IPS DF 6.9 (cell line): ENCODE results near the gene SEMA6B.

Experiments
- DNase-seq: peaks from one replicate; pipeline ENCODE4 v3.0.0-alpha.2; 2013; ENCODE audit warnings: low read depth, low spot score
- H3K27ac ChIP-seq: one replicate; pipeline ENCODE4 v1.5.1; 2013; ENCODE audit warnings: low read length, control low read depth
- H3K27me3 ChIP-seq: 2 replicates; pipeline ENCODE4 v1.6.1; 2013; ENCODE audit warnings: mild to moderate bottlenecking, low read length; ENCODE audit not compliant: control insufficient read depth, insufficient read depth
- H3K36me3 ChIP-seq: 2 replicates; pipeline ENCODE4 v1.6.1; 2013; ENCODE audit warnings: low read length; ENCODE audit not compliant: control insufficient read depth, insufficient read depth
- H3K4me1 ChIP-seq: 2 replicates; pipeline ENCODE4 v1.6.1; 2013; ENCODE audit warnings: low read length; ENCODE audit not compliant: control insufficient read depth, insufficient read depth
- H3K4me3 ChIP-seq: 2 replicates; pipeline ENCODE4 v1.5.1; 2013; ENCODE audit warnings: mild to moderate bottlenecking, low read length
- H3K9me3 ChIP-seq: 2 replicates; pipeline ENCODE4 v1.6.1; 2013; ENCODE audit warnings: low read length, inconsistent platforms; ENCODE audit not compliant: control insufficient read depth, insufficient read depth
- WGBS: extraction: QIAGEN DNeasy Blood & Tissue Kit; methylation state at CpG from one replicate; pipeline ENCODE4 v1.1.7; 2013; ENCODE audit warnings: mixed read lengths, missing lambda C conversion rate; ENCODE audit not compliant: insufficient read length, insufficient coverage; 5-methylcytosine and 5-hydroxymethylcytosine counted together

The SEMA6B gene

DNA sequence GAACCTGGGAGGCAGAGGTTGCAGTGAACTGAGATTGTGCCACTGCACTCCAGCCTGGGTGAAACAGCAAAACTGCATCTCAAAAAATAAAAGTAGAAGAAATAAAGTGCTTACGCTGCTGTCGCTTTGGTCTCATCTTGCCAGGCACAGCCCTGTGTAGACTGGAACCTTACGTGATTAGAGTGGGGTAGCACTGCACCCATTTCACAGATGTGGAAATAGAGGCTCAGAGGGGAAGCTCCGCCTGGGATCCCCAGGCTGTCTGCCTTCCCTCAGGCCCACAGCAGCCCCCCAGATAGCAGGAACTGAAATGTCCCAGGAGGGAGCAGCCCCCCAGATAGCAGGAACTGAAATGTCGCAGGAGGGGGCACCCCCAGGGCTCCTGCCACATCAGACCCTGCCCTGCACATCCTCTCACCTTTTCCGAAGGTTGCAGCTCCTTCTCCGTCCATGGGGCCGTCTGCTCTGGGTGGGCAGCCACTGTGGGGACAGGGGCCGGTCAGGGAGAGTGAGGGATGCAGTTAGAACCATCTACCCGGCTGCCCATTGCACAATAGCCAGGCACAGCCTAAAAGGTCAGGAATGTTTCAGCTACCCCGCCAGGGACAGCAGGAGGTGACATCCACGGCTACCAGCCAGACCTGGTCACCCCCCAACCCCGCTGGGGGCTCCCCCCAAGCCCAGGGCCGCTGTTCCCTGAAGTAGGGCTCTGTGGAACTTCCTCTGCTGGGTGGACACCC lies 43.1 kb downstream of the SEMA6B start:
- Histone ChIP-seq H3K27me3 (peaks cover 6% of the 10 kb centered on the region; the same call in 1 of the 2 replicates), H3K4me3 (no peak overlapping the region), H3K27ac (no peak overlapping the region), H3K36me3 (no peaks in the 10 kb centered on the region), H3K4me1 (peaks cover 1% of the 10 kb centered on the region; the same call in 1 of the 2 replicates), H3K9me3 (no peaks in the 10 kb centered on the region)
- no peak for DNase-seq
- WGBS = no CpG with 5 or more reads among the region's 14 CpGs

DNA sequence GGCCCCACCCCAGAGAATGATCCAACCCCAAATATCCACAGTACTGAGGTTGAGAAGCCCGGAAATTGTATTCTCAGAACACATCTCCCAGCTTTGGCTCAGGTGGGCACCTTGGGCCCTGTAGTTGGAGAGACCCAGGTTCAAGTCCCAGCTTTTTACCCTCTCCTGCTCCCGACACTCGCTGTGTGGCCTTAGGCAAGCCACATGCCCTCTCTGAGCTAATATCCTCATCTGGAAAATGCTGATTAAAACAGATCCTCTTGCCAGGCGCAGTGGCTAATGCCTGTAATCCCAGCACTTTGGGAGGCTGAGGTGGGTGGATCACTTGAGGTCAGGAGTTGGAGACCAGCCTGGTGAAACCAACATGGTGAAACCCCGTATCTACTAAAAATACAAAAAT lies 43.8 kb downstream of the SEMA6B start:
- no peaks in the 10 kb centered on the region for H3K36me3 ChIP-seq
- H3K9me3 ChIP-seq = no peaks in the 10 kb centered on the region
- H3K4me1 ChIP-seq = peaks cover 1% of the 10 kb centered on the region; the same call in 1 of the 2 replicates
- peaks cover 9% of the 10 kb centered on the region; the same call in 1 of the 2 replicates for H3K27me3 ChIP-seq
- no peak for DNase-seq
- no peak overlapping the region for H3K4me3 ChIP-seq
- no peak overlapping the region for H3K27ac ChIP-seq
- no CpG with 5 or more reads among the region's 5 CpGs for WGBS

DNA sequence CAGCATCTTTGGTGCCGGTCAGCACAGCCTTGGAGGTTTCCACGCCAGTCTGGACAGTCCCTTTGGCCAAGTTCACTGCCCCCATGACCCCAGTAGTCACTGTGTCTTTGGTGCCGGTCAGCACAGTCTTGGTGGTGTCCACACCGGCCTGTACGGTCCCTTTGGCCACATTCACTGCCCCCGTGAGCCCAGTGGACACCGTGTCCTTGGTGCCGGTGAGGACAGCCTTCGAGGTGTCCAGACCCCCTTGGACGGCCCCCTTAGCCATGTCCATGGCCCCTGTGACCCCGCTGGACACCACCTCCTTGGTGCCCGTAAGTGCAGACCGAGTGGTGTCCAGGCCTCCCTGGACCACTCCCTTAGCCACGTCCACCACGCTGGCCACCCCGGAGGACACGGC lies 46.2 kb downstream of the SEMA6B start:
- WGBS = no CpG with 5 or more reads among the region's 17 CpGs
- H3K4me3 ChIP-seq = no peak overlapping the region
- no peaks in the 10 kb centered on the region for H3K9me3 ChIP-seq
- no peak overlapping the region for H3K27ac ChIP-seq
- no peaks in the 10 kb centered on the region for H3K36me3 ChIP-seq
- no peak for DNase-seq
- peaks cover 1% of the 10 kb centered on the region; the same call in 1 of the 2 replicates for H3K4me1 ChIP-seq
- peaks cover 9% of the 10 kb centered on the region; the same call in 1 of the 2 replicates for H3K27me3 ChIP-seq

DNA sequence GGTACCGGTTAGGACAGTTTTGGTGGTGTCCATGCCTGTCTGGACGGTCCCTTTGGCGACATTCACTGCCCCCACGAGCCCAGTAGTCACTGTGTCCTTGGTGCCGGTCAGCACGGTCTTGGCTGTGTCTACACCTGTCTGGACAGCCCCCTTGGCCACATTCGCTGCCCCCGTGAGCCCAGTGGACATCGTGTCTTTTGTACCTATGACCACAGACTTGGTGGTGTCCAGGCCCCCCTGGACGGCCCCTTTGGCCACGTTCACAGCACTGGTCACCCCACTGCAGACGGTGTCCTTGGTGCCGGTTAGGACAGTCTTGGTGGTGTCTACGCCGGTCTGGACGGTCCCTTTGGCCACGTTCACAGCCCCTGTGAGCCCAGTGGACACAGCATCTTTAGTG lies 47.4 kb downstream of the SEMA6B start:
- H3K4me3 ChIP-seq = no peak overlapping the region
- no CpG with 5 or more reads among the region's 17 CpGs for WGBS
- no peak overlapping the region for H3K27ac ChIP-seq
- peaks cover 1% of the 10 kb centered on the region; the same call in 1 of the 2 replicates for H3K4me1 ChIP-seq
- no peak for DNase-seq
- no peaks in the 10 kb centered on the region for H3K9me3 ChIP-seq
- H3K27me3 ChIP-seq = peaks cover 9% of the 10 kb centered on the region; the same call in 1 of the 2 replicates
- H3K36me3 ChIP-seq = no peaks in the 10 kb centered on the region

DNA sequence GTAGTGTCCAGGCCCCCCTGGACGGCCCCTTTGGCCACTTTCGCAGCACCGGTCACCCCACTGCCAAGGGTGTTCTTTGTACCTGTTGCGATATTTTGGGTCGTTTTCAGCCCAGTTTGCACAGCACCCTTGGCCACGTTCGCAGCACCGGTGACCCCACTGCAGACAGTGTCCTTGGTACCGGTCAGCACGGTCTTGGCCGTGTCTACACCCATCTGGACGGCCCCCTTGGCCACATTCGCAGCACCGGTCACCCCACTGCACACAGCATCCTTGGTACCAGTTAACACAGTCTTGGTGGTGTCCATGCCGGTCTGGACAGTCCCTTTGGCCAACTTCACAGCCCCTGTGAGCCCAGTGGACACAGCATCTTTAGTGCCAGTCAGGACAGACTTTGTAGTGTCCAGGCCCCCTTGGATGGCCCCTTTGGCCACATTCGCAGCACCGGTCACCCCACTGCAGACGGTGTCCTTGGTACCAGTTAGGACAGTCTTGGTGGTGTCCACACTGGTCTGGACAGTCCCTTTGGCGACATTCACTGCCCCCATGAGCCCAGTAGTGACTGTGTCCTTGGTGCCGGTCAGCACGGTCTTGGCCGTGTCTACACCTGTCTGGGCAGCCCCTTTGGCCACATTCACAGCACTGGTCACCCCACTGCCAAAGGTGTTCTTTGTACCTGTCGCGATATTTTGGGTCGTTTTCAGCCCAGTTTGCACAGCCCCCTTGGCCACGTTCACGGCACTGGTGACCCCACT lies 48.0 kb downstream of the SEMA6B start:
- Histone ChIP-seq H3K4me1 (no peaks in the 10 kb centered on the region), H3K4me3 (no peak overlapping the region), H3K36me3 (no peaks in the 10 kb centered on the region), H3K27ac (no peak overlapping the region), H3K9me3 (no peaks in the 10 kb centered on the region), H3K27me3 (peaks cover 9% of the 10 kb centered on the region; the same call in 1 of the 2 replicates)
- DNase-seq = no peak
- no CpG with 5 or more reads among the region's 27 CpGs for WGBS

DNA sequence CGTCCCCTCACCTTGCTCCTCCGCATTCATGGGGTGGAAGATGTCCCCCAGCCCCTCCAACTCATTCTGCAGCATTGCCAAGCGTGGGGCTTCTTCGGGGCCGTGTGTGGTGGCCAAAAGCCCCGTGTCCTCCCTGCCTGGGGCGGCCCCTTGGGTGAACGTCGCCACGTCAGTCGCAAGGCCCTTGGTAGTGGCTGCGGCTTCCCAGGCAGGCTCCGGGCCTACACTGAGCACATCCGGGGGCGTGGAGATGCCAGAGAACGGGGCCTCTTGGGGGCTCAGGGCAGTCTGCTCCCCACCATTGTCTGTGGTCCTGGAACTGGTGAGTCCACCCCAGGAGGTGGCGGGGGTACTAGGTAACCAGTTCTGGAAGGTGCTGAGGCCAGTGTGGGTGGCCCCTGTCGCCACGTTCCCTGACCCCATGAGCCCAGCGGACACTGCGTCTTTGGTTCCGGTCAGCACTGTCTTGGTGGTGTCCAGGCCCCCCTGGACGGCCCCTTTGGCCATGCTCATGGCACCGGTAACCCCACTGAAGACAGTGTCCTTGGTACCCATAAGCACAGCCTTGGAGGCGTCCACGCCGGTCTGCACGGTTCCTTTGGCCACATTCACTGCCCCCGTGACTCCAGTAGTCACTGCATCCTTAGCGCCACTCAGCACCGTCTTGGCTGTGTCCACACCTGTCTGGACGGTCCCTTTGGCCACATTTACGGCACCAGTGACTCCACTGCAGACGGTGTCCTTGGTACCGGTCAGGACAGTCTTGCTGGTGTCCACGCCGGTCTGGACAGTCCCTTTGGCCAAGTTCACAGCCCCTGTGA lies 48.8 kb downstream of the SEMA6B start:
- no peak overlapping the region for H3K4me3 ChIP-seq
- no peaks in the 10 kb centered on the region for H3K36me3 ChIP-seq
- peaks cover 9% of the 10 kb centered on the region; the same call in 1 of the 2 replicates for H3K27me3 ChIP-seq
- no CpG with 5 or more reads among the region's 37 CpGs for WGBS
- no peak overlapping the region for H3K27ac ChIP-seq
- H3K9me3 ChIP-seq = no peaks in the 10 kb centered on the region
- no peak for DNase-seq
- no peaks in the 10 kb centered on the region for H3K4me1 ChIP-seq

DNA sequence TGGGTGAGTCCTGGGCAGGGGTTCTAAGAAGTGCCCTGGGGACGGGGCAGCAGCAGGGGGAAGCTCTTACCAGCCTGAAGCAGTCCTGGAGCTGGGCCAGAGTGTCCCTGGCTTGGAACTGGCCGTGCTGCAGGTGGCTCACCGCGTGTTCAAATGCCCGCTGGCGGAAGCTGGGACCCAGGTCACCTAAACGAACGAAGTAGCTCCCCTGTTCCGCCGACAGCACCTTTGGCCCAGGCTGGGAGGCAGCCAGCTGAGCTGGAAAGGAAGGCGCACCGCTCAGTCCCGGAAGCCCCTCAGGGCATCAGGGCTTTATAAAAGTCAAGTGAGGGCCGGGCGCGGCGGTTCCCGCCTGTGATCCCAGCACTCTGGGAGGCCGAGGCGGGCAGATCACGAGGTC lies 50.8 kb downstream of the SEMA6B start:
- Histone ChIP-seq H3K27ac (no peak overlapping the region), H3K4me1 (no peaks in the 10 kb centered on the region), H3K9me3 (no peaks in the 10 kb centered on the region), H3K4me3 (no peak overlapping the region), H3K36me3 (peaks cover 2% of the 10 kb centered on the region), H3K27me3 (peaks cover 9% of the 10 kb centered on the region; the same call in 1 of the 2 replicates)
- DNase-seq = no peak
- WGBS = no CpG with 5 or more reads among the region's 21 CpGs

DNA sequence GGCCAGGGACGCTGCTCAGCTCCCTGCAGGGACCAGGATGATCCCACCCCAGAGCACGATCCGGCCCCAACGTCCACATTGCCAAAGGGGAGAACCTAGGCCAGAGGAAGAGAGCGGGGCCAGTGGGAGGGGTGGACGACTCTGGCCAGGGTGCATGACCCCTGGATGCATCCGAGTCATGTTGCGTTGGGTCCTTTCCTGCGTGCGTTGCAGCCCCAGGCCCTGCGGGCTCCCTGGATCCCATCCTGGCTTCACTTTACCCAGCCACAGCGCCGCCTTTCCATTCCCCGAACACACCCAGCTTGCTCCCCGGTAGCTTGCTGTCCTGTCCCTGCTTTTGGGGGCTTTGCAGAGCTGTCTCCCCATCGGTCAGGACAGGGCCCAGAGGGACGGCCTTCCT lies 51.7 kb downstream of the SEMA6B start:
- peaks cover 4% of the 10 kb centered on the region for H3K36me3 ChIP-seq
- H3K4me1 ChIP-seq = no peaks in the 10 kb centered on the region
- peaks cover 9% of the 10 kb centered on the region; the same call in 1 of the 2 replicates for H3K27me3 ChIP-seq
- H3K27ac ChIP-seq = no peak overlapping the region
- WGBS = no CpG with 5 or more reads among the region's 17 CpGs
- no peak overlapping the region for H3K4me3 ChIP-seq
- H3K9me3 ChIP-seq = no peaks in the 10 kb centered on the region
- DNase-seq = no peak

DNA sequence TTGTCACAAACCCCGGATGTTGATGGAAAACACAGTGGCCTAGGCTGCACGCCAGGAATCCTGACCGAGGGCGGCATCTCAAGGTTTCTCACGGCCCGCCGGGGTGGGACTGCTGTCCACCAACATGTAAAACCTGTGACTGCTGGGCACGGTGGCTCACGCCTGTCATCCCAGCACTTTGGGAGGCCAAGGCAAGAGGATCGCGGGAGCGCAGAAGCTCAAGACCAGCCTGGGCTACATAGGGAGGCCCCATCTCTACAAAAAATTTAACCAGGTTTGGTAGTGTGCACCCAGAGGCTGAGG lies 52.4 kb downstream of the SEMA6B start:
- no peak for DNase-seq
- peaks cover 6% of the 10 kb centered on the region; the same call in 1 of the 2 replicates for H3K27me3 ChIP-seq
- H3K27ac ChIP-seq = no peak overlapping the region
- H3K4me3 ChIP-seq = no peak overlapping the region
- H3K36me3 ChIP-seq = peaks cover 11% of the 10 kb centered on the region
- no peaks in the 10 kb centered on the region for H3K4me1 ChIP-seq
- H3K9me3 ChIP-seq = no peaks in the 10 kb centered on the region
- no CpG with 5 or more reads among the region's 12 CpGs for whole genome bisulfite sequencing

DNA sequence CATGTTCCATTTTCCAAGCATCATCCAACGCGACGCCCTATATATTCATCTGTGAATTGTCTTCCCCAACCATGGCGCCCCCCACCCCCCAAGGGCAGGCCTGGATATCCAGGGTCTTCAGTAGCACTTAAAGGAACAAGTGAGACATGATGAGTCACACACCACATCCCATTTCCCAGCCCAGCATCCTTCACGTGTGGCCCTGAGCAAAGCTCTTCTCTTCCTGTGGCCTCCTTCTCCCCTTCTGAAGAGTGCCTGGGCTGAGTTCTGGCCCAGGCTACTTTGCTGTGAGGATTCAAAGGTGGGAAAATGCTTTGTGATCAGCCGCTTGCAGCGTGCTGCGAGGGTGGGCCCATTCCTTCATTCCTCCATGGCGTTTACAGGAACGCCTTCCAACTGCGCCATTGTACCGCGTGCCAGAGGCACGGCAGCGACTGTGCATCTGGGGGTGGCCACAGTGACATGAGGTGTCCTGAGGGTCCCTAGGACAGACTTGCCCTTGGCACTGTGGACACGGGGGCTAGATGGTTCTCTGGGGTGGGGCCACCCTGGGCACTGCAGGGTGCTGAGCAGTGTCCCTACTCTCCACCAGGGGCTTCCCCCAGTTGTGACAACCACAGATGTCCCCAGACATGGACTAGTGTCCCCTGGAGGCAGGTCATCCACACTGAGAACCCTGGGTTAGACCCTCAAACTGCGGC lies 52.9 kb downstream of the SEMA6B start:
- Histone ChIP-seq H3K27ac (no peak overlapping the region), H3K9me3 (no peaks in the 10 kb centered on the region), H3K27me3 (peaks cover 3% of the 10 kb centered on the region; the same call in 1 of the 2 replicates), H3K4me1 (no peaks in the 10 kb centered on the region), H3K36me3 (peaks cover 14% of the 10 kb centered on the region), H3K4me3 (no peak overlapping the region)
- WGBS = no CpG with 5 or more reads among the region's 17 CpGs
- no peak for DNase-seq
